ENCODE measurements around the gene CRYM. TPM values are rescaled to one million over a fixed set of nuclear protein-coding genes. Genes with fewer than 3 reads are reported as not detected.
"Not testable (repeated sequence)": the region's sequence is repeated elsewhere in the genome, so short reads cannot be mapped to it uniquely, and the experiment has no call there.

CRYM gene
- total RNA-seq, 1 donor from 2014 or later, result not detected

GRCh38 chr16:21274172-21274726, 3.8 kb downstream of the CRYM start:
- Mint-ChIP-seq H3K4me3 (ENCODE audit: low read depth) (no peak overlapping the region), H3K27me3 (ENCODE audit: low read depth) (peaks cover 43% of the 10 kb centered on the region), H3K27ac (no peak overlapping the region), H3K36me3 (ENCODE audit: low read depth) (no peaks in the 10 kb centered on the region), H3K4me1 (ENCODE audit: low read depth) (peaks cover 3% of the 10 kb centered on the region), H3K9me3 (no peaks in the 10 kb centered on the region)
- intact Hi-C loops (cut with micrococcal nuclease), result no loop called here
- no peak for DNase-seq (ENCODE audit: low spot score)

- H3K4me1 Mint-ChIP-seq (ENCODE audit: low read depth); H3K9me3 Mint-ChIP-seq; H3K27ac Mint-ChIP-seq; intact Hi-C loops (cut with micrococcal nuclease); DNase-seq (ENCODE audit: low spot score); H3K36me3 Mint-ChIP-seq (ENCODE audit: low read depth); H3K4me3 Mint-ChIP-seq (ENCODE audit: low read depth): not testable (repeated sequence)
- H3K27me3 Mint-ChIP-seq (ENCODE audit: low read depth), result peaks cover 29% of the 10 kb centered on the region
Measured at GRCh38 chr16:21272763-21273162, 5.3 kb downstream of the CRYM start.

- H3K4me1 Mint-ChIP-seq (ENCODE audit: low read depth), result no peaks in the 10 kb centered on the region
- intact Hi-C loops (cut with micrococcal nuclease), result no loop called here
Measured at GRCh38 chr16:21272253-21272652, 5.8 kb downstream of the CRYM start.

DNA sequence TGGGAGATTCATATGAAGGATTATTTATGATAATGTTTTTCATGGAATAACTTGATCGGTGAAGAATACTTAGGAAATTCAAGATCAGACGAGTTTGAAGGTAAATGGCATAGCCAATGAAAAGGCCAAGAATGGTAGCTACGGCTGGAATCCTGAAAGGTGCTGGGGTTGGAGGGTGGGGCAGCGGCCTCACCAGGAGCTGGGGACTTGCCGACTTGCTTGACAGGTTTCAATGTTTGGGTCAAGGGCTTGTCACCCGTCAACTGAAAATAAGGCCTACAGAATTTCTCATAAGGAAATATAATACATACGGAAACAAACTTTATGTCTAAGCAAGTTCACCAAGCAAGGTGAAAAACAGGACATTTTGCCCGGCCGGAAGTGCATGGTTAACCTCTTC, 9.9 kb downstream of the CRYM start:
- Mint-ChIP-seq H3K27me3 (ENCODE audit: low read depth) (peaks cover 10% of the 10 kb centered on the region), H3K36me3 (ENCODE audit: low read depth) (no peaks in the 10 kb centered on the region), H3K4me3 (ENCODE audit: low read depth) (no peak overlapping the region), H3K9me3 (no peaks in the 10 kb centered on the region), H3K4me1 (ENCODE audit: low read depth) (no peaks in the 10 kb centered on the region), H3K27ac (no peak overlapping the region)
- intact Hi-C loops (cut with micrococcal nuclease), result no loop called here
- no peak for DNase-seq (ENCODE audit: low spot score)

More at GRCh38 chr16:21272253-21272652, 5.8 kb downstream of the CRYM start:
- DNase-seq (ENCODE audit: low spot score), result no peak
- Mint-ChIP-seq H3K4me3 (ENCODE audit: low read depth) (no peak overlapping the region), H3K27me3 (ENCODE audit: low read depth) (peaks cover 29% of the 10 kb centered on the region), H3K36me3 (ENCODE audit: low read depth) (no peaks in the 10 kb centered on the region), H3K9me3 (no peaks in the 10 kb centered on the region), H3K27ac (no peak overlapping the region)

- peaks cover 8% of the 10 kb centered on the region for H3K27me3 Mint-ChIP-seq (ENCODE audit: low read depth)
Measured at GRCh38 chr16:21267298-21267697, 10.8 kb downstream of the CRYM start.

GRCh38 chr16:21265104-21265837, 12.8 kb downstream of the CRYM start:
- Mint-ChIP-seq H3K4me1 (ENCODE audit: low read depth) (no peaks in the 10 kb centered on the region), H3K27me3 (ENCODE audit: low read depth) (peaks cover 8% of the 10 kb centered on the region), H3K9me3 (no peaks in the 10 kb centered on the region), H3K27ac (no peak overlapping the region), H3K4me3 (ENCODE audit: low read depth) (no peak overlapping the region), H3K36me3 (ENCODE audit: low read depth) (no peaks in the 10 kb centered on the region)
- intact Hi-C loops (cut with micrococcal nuclease), result no loop called here
- no peak for DNase-seq (ENCODE audit: low spot score)

More at GRCh38 chr16:21267298-21267697, 10.8 kb downstream of the CRYM start:
- no peak for DNase-seq (ENCODE audit: low spot score)
- Mint-ChIP-seq H3K27ac (no peak overlapping the region), H3K4me3 (ENCODE audit: low read depth) (no peak overlapping the region), H3K4me1 (ENCODE audit: low read depth) (no peaks in the 10 kb centered on the region), H3K9me3 (no peaks in the 10 kb centered on the region), H3K36me3 (ENCODE audit: low read depth) (no peaks in the 10 kb centered on the region)
- intact Hi-C loops (cut with micrococcal nuclease), result no loop called here

DNA sequence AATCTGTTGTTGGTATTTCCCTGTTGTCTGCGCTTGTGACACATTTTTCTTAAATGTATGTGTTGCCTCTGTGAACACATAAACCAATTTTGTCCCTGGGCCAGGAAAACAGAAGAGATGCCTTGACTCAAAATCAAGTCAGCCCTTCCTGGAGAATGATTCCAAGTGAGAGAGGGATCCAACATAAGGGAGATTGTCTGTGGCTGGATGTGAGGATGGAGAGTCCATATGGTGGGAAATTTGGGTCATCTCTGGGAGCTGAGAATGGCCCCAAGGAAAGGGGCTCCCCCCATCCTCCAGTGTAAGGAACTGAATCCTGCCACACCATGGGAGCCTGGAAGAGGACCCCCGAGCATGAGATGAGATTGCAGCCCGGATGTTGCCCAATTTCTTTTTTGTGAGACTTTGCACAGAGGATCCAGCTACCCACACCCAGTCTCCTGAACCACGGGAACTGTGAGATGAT, 13.5 kb downstream of the CRYM start:
- intact Hi-C loops (cut with micrococcal nuclease), result no loop called here
- Mint-ChIP-seq H3K4me1 (ENCODE audit: low read depth) (no peaks in the 10 kb centered on the region), H3K9me3 (no peaks in the 10 kb centered on the region), H3K27me3 (ENCODE audit: low read depth) (peaks cover 11% of the 10 kb centered on the region), H3K4me3 (ENCODE audit: low read depth) (no peak overlapping the region), H3K36me3 (ENCODE audit: low read depth) (no peaks in the 10 kb centered on the region), H3K27ac (no peak overlapping the region)
- no peak for DNase-seq (ENCODE audit: low spot score)

GRCh38 chr16:21263640-21264570, 14.2 kb downstream of the CRYM start:
- H3K4me1 Mint-ChIP-seq (ENCODE audit: low read depth), result no peaks in the 10 kb centered on the region

DNA sequence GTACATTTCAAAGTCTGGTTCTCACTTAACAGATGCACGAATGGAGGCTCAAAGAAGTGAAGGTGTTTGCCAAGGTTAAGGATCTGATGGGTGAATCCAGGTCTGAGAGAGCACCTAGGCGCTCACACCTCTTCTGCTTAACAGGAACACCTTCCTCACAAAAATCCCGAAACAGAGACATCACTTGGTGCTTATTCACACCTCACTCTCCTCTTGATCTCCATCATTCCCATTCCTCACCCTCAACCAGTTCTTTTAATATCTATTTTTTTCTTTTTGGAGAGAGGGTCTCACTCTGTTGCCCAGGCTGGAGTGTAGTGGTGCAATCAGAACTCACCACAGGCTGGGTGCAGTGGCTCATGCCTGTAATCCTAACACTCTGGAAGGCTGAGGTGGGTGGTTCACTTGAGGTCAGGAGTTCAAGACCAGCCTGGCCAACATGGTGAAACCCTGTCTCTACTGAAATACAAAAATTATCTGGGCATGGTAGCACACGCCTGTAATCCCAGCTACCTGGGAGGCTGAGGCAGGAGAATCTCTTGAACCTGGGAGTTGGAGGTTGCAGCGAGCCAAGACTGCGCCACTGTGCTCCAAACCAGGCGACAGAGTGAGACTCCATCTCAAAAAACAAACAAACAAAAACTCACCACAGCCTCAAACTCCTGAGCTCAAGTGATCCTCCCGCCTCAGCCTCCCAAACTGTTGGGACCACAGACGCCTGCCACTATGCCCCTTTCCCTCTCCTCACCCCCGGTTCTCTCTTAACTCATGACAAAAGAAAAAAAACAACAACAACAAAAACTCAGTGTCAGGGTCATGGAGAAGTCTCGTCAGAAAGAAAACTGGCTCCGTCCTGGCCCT, 15.1 kb downstream of the CRYM start:
- Mint-ChIP-seq H3K4me1 (ENCODE audit: low read depth) (no peaks in the 10 kb centered on the region), H3K27me3 (ENCODE audit: low read depth) (peaks cover 13% of the 10 kb centered on the region), H3K4me3 (ENCODE audit: low read depth) (no peak overlapping the region), H3K36me3 (ENCODE audit: low read depth) (no peaks in the 10 kb centered on the region), H3K9me3 (no peaks in the 10 kb centered on the region), H3K27ac (no peak overlapping the region)
- no peak for DNase-seq (ENCODE audit: low spot score)
- intact Hi-C loops (cut with micrococcal nuclease), result no loop called here

More at GRCh38 chr16:21263640-21264570, 14.2 kb downstream of the CRYM start:
- no peak for DNase-seq (ENCODE audit: low spot score)
- H3K27me3 Mint-ChIP-seq (ENCODE audit: low read depth), result peaks cover 13% of the 10 kb centered on the region
- no peak overlapping the region for H3K4me3 Mint-ChIP-seq (ENCODE audit: low read depth)
- no peaks in the 10 kb centered on the region for H3K36me3 Mint-ChIP-seq (ENCODE audit: low read depth)
- intact Hi-C loops (cut with micrococcal nuclease), result no loop called here
- H3K27ac Mint-ChIP-seq, result no peak overlapping the region
- H3K9me3 Mint-ChIP-seq, result no peaks in the 10 kb centered on the region

GRCh38 chr16:21260870-21261791, 17.0 kb downstream of the CRYM start:
- Mint-ChIP-seq H3K4me1 (ENCODE audit: low read depth) (no peaks in the 10 kb centered on the region), H3K27ac (no peak overlapping the region), H3K27me3 (ENCODE audit: low read depth) (peaks cover 14% of the 10 kb centered on the region), H3K9me3 (no peaks in the 10 kb centered on the region), H3K4me3 (ENCODE audit: low read depth) (no peak overlapping the region), H3K36me3 (ENCODE audit: low read depth) (no peaks in the 10 kb centered on the region)
- no peak for DNase-seq (ENCODE audit: low spot score)
- intact Hi-C loops (cut with micrococcal nuclease), result no loop called here

- intact Hi-C loops (cut with micrococcal nuclease), result no loop called here
Measured at GRCh38 chr16:21257284-21257683, 20.8 kb downstream of the CRYM start.

More at GRCh38 chr16:21257284-21257683, 20.8 kb downstream of the CRYM start:
- H3K27me3 Mint-ChIP-seq (ENCODE audit: low read depth), result peaks cover 17% of the 10 kb centered on the region
- no peak overlapping the region for H3K4me3 Mint-ChIP-seq (ENCODE audit: low read depth)
- no peak overlapping the region for H3K27ac Mint-ChIP-seq
- no peaks in the 10 kb centered on the region for H3K4me1 Mint-ChIP-seq (ENCODE audit: low read depth)
- DNase-seq (ENCODE audit: low spot score), result no peak
- no peaks in the 10 kb centered on the region for H3K9me3 Mint-ChIP-seq
- no peaks in the 10 kb centered on the region for H3K36me3 Mint-ChIP-seq (ENCODE audit: low read depth)

Data from activated T-helper 2 cell treated with anti-CD3 and anti-CD28 coated beads, Interferon-gamma antibody, Interleukin-2, Interleukin-4, amounts not matched to agents 10 μg/mL and 5 μg/mL and 100 μg/mL, durations not matched to agents 14 hours and 24 hours and 36 hours (primary cell).